ENCODE data around the gene KRTAP12-1. TPM values are rescaled to one million over a fixed set of nuclear protein-coding genes. Genes with fewer than 3 reads are reported as not detected.

Gene KRTAP12-1
- total and polyA plus RNA-seq, 3 experiments from 2014 or later = not detected

DNA sequence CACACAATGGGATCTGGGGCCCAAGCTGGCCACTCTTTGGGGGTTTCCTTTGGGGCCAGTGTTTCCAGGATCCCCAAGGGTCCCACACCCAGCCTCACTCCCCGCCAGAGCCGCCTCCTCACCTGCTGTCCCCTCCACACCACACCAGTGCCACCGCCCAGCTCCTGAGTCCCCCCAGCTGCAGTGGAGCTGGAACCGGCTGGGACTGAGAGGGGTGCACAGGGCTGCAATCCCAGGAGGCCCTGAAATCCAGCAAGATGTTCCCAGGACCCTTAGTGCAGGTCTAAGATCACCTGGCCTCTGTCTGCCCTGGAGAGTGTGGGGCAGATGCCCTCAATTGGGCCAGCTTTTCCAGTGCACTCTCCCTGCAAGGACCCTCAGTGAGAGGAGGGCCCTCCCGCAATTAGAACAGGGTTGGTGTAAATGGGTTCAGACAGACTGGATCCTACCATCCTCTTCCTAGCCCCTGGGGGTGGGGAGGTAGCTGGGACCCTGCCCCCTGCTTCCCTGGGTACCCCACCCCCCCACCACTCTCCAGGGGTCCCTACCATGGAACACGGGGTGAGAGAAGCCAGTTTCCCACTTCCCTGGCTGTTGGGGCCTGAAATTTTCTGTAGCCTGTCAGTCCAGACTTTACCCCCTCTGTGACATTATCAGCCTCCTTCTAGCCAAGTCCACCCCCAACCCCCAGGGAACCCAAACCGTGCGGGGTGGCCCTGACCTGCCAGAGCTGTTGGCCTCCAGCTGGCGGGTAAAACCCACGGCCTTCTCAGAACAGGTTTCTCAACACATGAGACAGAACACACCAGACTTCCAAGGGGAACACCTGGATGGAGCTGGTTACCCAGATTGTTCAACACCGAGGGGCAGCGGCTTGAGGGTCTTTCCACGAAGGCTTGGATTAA is 22.0 kb upstream of the KRTAP12-1 start:
- Mint-ChIP-seq H3K4me3 (no peak overlapping the region), H3K4me1 (peaks cover 10 to 19% (median 14%) of the 10 kb centered on the region in 3 donors), H3K27ac (no peak overlapping the region), H3K36me3 (peaks cover 0 to 4% (median 0%) of the 10 kb centered on the region in 3 donors), H3K9me3 (peaks cover 5 to 19% (median 16%) of the 10 kb centered on the region in 5 donors), H3K27me3 (peaks cover 68 to 76% of the 10 kb centered on the region in 2 donors)
- Histone ChIP-seq H3K9me3 (ENCODE audit: low read length) (no peaks in the 10 kb centered on the region), H3K36me3 (ENCODE audit: insufficient read depth, low read length) (no peaks in the 10 kb centered on the region), H3K4me1 (ENCODE audit: insufficient read depth, low read length) (peaks cover 8% of the 10 kb centered on the region), H3K27me3 (ENCODE audit: insufficient read depth, low read length, poor library complexity, severe bottlenecking) (peaks cover 61% of the 10 kb centered on the region), H3K4me3 (ENCODE audit: low read length) (no peak overlapping the region), H3K27ac (ENCODE audit: low read depth, low read length) (no peak overlapping the region)
- POLR2A ChIA-PET = no interaction called here
- CTCF ChIA-PET = no interaction called here
- peak in 1 of 5 donors; percentile 42 for DNase-seq

GRCh38 chr21:44702973-44703730 is 21.2 kb upstream of the KRTAP12-1 start:
- Mint-ChIP-seq H3K27me3 (peaks cover 71 to 75% of the 10 kb centered on the region in 2 donors), H3K4me3 (no peak overlapping the region), H3K9me3 (peaks cover 5 to 19% (median 16%) of the 10 kb centered on the region in 5 donors), H3K36me3 (peaks cover 0 to 4% (median 0%) of the 10 kb centered on the region in 3 donors), H3K4me1 (peaks cover 7 to 14% (median 8%) of the 10 kb centered on the region in 3 donors), H3K27ac (peak overlapping the region in 2 of 8 donors; percentile 10 to 64)
- Histone ChIP-seq H3K27me3 (ENCODE audit: insufficient read depth, low read length, poor library complexity, severe bottlenecking) (peaks cover 55% of the 10 kb centered on the region), H3K27ac (ENCODE audit: low read depth, low read length) (no peak overlapping the region), H3K9me3 (ENCODE audit: low read length) (no peaks in the 10 kb centered on the region), H3K36me3 (ENCODE audit: insufficient read depth, low read length) (no peaks in the 10 kb centered on the region), H3K4me1 (ENCODE audit: insufficient read depth, low read length) (no peaks in the 10 kb centered on the region), H3K4me3 (ENCODE audit: low read length) (no peak overlapping the region)
- DNase-seq = peak in 1 of 5 donors; percentile 26
- ChIA-PET POLR2A (no interaction called here), CTCF (no interaction called here)

DNA sequence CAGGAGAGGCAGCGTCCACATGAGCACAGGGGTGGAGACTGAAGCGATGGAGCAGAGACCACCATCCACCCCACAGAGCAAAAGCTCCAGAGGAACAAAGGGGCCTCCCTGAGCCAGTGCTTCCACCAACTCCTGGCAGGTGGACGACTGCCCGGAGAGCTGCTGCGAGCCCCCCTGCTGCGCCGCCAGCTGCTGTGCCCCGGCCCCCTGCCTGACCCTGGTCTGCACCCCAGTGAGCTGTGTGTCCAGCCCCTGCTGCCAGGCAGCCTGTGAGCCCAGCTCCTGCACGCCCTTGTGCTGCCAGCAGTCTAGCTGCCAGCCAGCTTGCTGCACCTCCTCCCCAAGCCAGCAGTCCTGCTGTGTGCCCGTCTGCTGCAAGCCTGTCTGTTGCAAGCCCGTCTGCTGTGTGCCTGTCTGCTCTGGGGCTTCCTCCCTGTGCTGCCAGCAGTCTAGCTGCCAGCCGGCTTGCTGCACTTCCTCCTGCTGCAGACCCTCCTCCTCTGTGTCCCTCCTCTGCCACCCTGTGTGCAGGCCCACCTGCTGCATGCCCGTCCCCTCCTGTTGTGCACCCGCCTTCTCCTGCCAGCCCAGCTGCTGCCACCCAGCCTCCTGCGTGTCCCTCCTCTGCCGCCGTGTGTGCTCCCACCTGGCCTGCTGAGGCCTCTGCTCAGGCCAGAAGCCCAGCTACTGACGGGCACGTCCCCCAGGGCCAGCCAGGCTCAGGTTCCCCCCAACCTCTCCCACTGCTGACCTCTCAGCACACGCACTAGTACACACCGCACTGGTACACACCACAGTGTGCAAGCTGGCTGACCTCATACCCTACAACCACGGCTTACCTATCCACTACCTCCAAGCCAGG is 20.4 kb upstream of the KRTAP12-1 start:
- H3K27me3 ChIP-seq (ENCODE audit: insufficient read depth, low read length, poor library complexity, severe bottlenecking) = peaks cover 49% of the 10 kb centered on the region
- H3K9me3 ChIP-seq (ENCODE audit: low read length) = no peaks in the 10 kb centered on the region
- ChIA-PET CTCF (no interaction called here), POLR2A (no interaction called here)
- H3K4me1 Mint-ChIP-seq = peaks cover 6 to 8% (median 7%) of the 10 kb centered on the region in 3 donors
- H3K9me3 Mint-ChIP-seq = peaks cover 5 to 19% (median 16%) of the 10 kb centered on the region in 5 donors
- H3K36me3 ChIP-seq (ENCODE audit: insufficient read depth, low read length) = no peaks in the 10 kb centered on the region
- no peak overlapping the region for H3K4me3 Mint-ChIP-seq
- peak in 1 of 5 donors; percentile 35 for DNase-seq
- H3K27ac ChIP-seq (ENCODE audit: low read depth, low read length) = no peak overlapping the region
- peak overlapping the region in 1 of 8 donors; percentile 10 for H3K27ac Mint-ChIP-seq
- H3K4me3 ChIP-seq (ENCODE audit: low read length) = no peak overlapping the region
- H3K27me3 Mint-ChIP-seq = peaks cover 73 to 75% of the 10 kb centered on the region in 2 donors
- peaks cover 0 to 4% (median 0%) of the 10 kb centered on the region in 3 donors for H3K36me3 Mint-ChIP-seq
- H3K4me1 ChIP-seq (ENCODE audit: insufficient read depth, low read length) = no peaks in the 10 kb centered on the region

- no peak overlapping the region for H3K27ac ChIP-seq (ENCODE audit: low read depth, low read length)
- H3K4me3 ChIP-seq (ENCODE audit: low read length) = no peak overlapping the region
- Mint-ChIP-seq H3K4me1 (peaks cover 6 to 8% (median 7%) of the 10 kb centered on the region in 3 donors), H3K27ac (no peak overlapping the region), H3K9me3 (peaks cover 5 to 19% (median 16%) of the 10 kb centered on the region in 5 donors), H3K4me3 (no peak overlapping the region), H3K36me3 (peaks cover 0 to 8% (median 0%) of the 10 kb centered on the region in 3 donors), H3K27me3 (peaks cover 69 to 78% of the 10 kb centered on the region in 2 donors)
- H3K27me3 ChIP-seq (ENCODE audit: insufficient read depth, low read length, poor library complexity, severe bottlenecking) = peaks cover 44% of the 10 kb centered on the region
- CTCF ChIA-PET = no interaction called here
- POLR2A ChIA-PET = no interaction called here
- no peaks in the 10 kb centered on the region for H3K36me3 ChIP-seq (ENCODE audit: insufficient read depth, low read length)
- no peaks in the 10 kb centered on the region for H3K9me3 ChIP-seq (ENCODE audit: low read length)
- no peak for DNase-seq
- H3K4me1 ChIP-seq (ENCODE audit: insufficient read depth, low read length) = no peaks in the 10 kb centered on the region
Observed at GRCh38 chr21:44701541-44701940, 19.6 kb upstream of the KRTAP12-1 start.

DNA sequence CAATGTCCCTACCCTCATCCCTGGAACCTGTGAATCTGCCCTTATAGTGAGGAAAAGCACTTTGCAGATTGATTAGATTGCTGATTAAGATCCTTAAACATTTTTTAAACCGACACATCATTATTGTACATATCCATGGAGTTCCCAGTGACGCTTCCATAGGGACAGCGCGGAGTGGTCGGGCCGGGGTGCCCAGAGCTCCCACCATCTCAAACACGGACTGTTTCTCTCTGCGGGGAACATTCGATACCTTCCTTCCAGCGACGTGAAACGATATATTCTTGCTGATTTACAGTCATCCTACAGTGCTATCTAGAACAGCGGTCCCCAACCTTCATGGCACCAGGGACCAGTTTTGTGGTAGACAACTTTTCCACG is 19.0 kb upstream of the KRTAP12-1 start:
- peaks cover 4 to 15% (median 11%) of the 10 kb centered on the region in 5 donors for H3K9me3 Mint-ChIP-seq
- ChIA-PET CTCF (no interaction called here), POLR2A (no interaction called here)
- H3K4me1 Mint-ChIP-seq = peaks cover 3 to 11% (median 9%) of the 10 kb centered on the region in 3 donors
- no peaks in the 10 kb centered on the region for H3K9me3 ChIP-seq (ENCODE audit: low read length)
- H3K27me3 Mint-ChIP-seq = peaks cover 69 to 81% of the 10 kb centered on the region in 2 donors
- H3K27ac ChIP-seq (ENCODE audit: low read depth, low read length) = no peak overlapping the region
- H3K27me3 ChIP-seq (ENCODE audit: insufficient read depth, low read length, poor library complexity, severe bottlenecking) = peaks cover 39% of the 10 kb centered on the region
- no peaks in the 10 kb centered on the region for H3K4me1 ChIP-seq (ENCODE audit: insufficient read depth, low read length)
- peak overlapping the region in 1 of 8 donors; percentile 64 for H3K27ac Mint-ChIP-seq
- H3K4me3 Mint-ChIP-seq = no peak overlapping the region
- H3K36me3 ChIP-seq (ENCODE audit: insufficient read depth, low read length) = no peaks in the 10 kb centered on the region
- H3K4me3 ChIP-seq (ENCODE audit: low read length) = no peak overlapping the region
- DNase-seq = no peak
- peaks cover 0 to 13% (median 0%) of the 10 kb centered on the region in 3 donors for H3K36me3 Mint-ChIP-seq

DNA sequence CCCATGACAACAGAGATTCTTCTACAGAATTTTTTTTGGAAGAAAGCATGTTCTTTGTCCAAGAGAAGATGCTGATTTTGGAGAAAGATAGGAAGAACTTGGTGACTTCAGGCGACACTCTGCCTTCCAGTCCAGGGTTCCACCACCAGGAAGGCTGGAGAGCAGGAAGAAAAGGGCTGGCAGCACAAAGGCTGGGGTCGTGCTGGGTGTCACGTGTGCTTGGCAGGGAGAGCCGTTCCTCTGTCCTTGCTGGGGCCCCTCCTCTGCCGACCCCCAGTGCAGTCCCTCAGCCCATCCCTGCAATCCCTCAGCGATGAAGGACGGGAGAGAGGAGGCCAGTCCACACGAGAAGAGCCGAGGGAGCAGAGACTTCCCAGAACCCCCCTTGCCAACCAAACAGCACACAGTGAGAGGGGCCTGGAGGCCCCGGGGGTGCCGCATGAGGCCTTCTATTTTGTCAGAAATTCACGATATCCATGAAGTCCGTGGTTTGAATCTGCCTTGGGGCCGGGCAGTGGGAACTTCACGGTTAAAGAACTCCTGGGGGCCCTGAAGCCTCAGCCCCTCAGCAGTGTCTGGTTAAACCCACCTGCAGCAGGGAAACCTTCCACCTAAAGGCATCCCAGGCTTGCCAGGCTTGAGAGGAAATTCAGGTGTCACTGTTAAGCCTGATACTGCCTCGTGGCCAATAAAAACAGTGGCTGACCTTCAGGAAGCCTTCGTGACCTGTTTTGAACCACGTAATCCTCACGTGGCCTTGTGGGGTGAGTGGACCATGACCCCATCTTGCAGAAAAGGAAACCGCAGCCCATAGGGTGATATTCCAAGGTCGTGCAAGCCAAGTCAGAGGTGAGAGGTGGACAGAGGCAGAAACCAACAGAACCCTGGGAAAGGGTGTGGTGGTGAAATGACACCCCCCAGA is 18.4 kb upstream of the KRTAP12-1 start:
- POLR2A ChIA-PET = no interaction called here
- CTCF ChIA-PET = no interaction called here
- H3K4me3 Mint-ChIP-seq = no peak overlapping the region

DNA sequence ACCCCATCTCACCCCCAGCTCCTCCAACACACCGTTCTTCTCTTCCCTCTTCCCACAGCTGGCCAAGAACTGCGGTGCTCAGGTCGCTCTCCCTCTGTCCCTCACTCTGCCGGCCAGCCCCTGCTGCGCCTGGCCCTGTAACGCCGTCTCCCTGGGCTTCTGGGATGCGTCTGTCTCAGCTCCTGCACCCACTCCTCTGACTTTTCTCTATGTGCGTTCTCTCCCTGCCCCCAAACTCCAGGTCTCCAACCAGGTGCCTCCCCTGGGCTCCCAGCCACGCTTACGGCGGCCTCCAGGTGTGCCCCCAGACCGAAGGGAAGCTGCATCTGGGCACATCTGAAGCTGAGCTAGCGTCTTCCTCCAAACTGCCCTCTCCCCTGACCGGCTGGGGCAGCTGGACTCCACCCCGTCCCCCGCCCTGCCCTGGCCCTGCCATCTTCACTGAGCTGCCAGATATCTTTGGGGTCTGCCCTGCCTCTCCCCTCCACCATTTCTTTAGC is 17.6 kb upstream of the KRTAP12-1 start:
- Mint-ChIP-seq H3K36me3 (peaks cover 0 to 10% (median 0%) of the 10 kb centered on the region in 3 donors), H3K27ac (peak overlapping the region in 1 of 8 donors; percentile 45), H3K27me3 (peaks cover 57 to 70% of the 10 kb centered on the region in 2 donors), H3K4me3 (no peak overlapping the region), H3K4me1 (peaks cover 9 to 18% (median 11%) of the 10 kb centered on the region in 3 donors), H3K9me3 (peaks cover 0 to 2% (median 0%) of the 10 kb centered on the region in 5 donors)
- peak in 1 of 5 donors; percentile 17 for DNase-seq
- Histone ChIP-seq H3K4me1 (ENCODE audit: insufficient read depth, low read length) (no peaks in the 10 kb centered on the region), H3K36me3 (ENCODE audit: insufficient read depth, low read length) (no peaks in the 10 kb centered on the region), H3K27me3 (ENCODE audit: insufficient read depth, low read length, poor library complexity, severe bottlenecking) (peaks cover 34% of the 10 kb centered on the region), H3K4me3 (ENCODE audit: low read length) (no peak overlapping the region), H3K9me3 (ENCODE audit: low read length) (no peaks in the 10 kb centered on the region), H3K27ac (ENCODE audit: low read depth, low read length) (no peak overlapping the region)
- POLR2A ChIA-PET = no interaction called here
- CTCF ChIA-PET = no interaction called here

More for the DNA sequence above, 18.4 kb upstream of the KRTAP12-1 start:
- Histone ChIP-seq H3K36me3 (ENCODE audit: insufficient read depth, low read length) (no peaks in the 10 kb centered on the region), H3K4me3 (ENCODE audit: low read length) (no peak overlapping the region), H3K9me3 (ENCODE audit: low read length) (no peaks in the 10 kb centered on the region), H3K27ac (ENCODE audit: low read depth, low read length) (no peak overlapping the region), H3K27me3 (ENCODE audit: insufficient read depth, low read length, poor library complexity, severe bottlenecking) (peaks cover 37% of the 10 kb centered on the region), H3K4me1 (ENCODE audit: insufficient read depth, low read length) (no peaks in the 10 kb centered on the region)
- H3K27ac Mint-ChIP-seq = no peak overlapping the region
- peaks cover 66 to 77% of the 10 kb centered on the region in 2 donors for H3K27me3 Mint-ChIP-seq
- peaks cover 0 to 9% (median 6%) of the 10 kb centered on the region in 5 donors for H3K9me3 Mint-ChIP-seq
- H3K36me3 Mint-ChIP-seq = peaks cover 0 to 15% (median 0%) of the 10 kb centered on the region in 3 donors
- DNase-seq = no peak
- H3K4me1 Mint-ChIP-seq = peaks cover 2 to 14% (median 10%) of the 10 kb centered on the region in 3 donors
